B cell (primary cell): ENCODE data around the gene SH2D4B.

Experiments
- CTCF ChIP-seq: fragments of 200-600 bp; IDR thresholded peaks from one replicate; pipeline ENCODE4 v1.8.0; 2022; ENCODE audit warnings: antibody characterized with exemption, mild to moderate bottlenecking
- EZH2 ChIP-seq: IDR thresholded peaks from 2 replicates; pipeline ENCODE4 v1.6.1; 2012; ENCODE audit warnings: borderline replicate concordance, low read depth, mild to moderate bottlenecking, moderate library complexity, low read length; ENCODE audit not compliant: insufficient read depth, poor library complexity, severe bottlenecking

- TF ChIP-seq EZH2 (no peak), CTCF (no peak)
Observed at GRCh38 chr10:80552151-80552646, 14.5 kb downstream of the SH2D4B start.
